ENCODE data around the gene IL17B. TPM values are rescaled to one million over a fixed set of nuclear protein-coding genes. Genes with fewer than 3 reads are reported as not detected.

Gene IL17B
- total RNA-seq, 1 donor: not detected

DNA sequence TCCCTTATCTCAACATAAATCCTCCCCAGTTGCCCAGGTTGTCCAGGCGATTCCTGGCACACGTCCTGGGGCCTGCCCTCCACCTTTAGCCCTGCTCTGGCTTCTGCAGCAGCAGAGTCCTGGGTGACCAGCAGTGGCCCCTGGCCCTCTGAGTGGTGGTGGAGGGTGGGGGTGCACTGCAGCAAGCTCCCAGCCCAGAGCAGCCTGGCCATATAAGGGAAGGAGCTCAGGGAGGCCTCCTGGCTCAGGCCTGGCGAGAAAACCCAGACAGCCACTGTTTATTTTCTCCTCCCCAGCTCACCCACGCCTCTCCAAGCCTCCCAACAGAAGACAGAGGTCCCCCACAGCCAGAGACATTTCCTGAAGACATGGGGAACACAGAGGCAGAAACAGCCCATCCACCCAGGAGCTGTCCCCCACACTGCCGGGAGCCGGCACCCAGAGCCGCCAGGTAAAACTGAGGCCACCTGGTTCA is 44.7 kb upstream of the IL17B start:
- DNase-seq (ENCODE audit: low read depth): no peak
- no peak overlapping the region for H3K4me3 ChIP-seq (ENCODE audit: low read depth, low read length)
- TF ChIP-seq, protein P1, sequence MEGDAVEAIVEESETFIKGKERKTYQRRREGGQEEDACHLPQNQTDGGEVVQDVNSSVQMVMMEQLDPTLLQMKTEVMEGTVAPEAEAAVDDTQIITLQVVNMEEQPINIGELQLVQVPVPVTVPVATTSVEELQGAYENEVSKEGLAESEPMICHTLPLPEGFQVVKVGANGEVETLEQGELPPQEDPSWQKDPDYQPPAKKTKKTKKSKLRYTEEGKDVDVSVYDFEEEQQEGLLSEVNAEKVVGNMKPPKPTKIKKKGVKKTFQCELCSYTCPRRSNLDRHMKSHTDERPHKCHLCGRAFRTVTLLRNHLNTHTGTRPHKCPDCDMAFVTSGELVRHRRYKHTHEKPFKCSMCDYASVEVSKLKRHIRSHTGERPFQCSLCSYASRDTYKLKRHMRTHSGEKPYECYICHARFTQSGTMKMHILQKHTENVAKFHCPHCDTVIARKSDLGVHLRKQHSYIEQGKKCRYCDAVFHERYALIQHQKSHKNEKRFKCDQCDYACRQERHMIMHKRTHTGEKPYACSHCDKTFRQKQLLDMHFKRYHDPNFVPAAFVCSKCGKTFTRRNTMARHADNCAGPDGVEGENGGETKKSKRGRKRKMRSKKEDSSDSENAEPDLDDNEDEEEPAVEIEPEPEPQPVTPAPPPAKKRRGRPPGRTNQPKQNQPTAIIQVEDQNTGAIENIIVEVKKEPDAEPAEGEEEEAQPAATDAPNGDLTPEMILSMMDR (IDR thresholded peaks at IDR 0.05; ENCODE audit: insufficient read depth, low read length): no peak

DNA sequence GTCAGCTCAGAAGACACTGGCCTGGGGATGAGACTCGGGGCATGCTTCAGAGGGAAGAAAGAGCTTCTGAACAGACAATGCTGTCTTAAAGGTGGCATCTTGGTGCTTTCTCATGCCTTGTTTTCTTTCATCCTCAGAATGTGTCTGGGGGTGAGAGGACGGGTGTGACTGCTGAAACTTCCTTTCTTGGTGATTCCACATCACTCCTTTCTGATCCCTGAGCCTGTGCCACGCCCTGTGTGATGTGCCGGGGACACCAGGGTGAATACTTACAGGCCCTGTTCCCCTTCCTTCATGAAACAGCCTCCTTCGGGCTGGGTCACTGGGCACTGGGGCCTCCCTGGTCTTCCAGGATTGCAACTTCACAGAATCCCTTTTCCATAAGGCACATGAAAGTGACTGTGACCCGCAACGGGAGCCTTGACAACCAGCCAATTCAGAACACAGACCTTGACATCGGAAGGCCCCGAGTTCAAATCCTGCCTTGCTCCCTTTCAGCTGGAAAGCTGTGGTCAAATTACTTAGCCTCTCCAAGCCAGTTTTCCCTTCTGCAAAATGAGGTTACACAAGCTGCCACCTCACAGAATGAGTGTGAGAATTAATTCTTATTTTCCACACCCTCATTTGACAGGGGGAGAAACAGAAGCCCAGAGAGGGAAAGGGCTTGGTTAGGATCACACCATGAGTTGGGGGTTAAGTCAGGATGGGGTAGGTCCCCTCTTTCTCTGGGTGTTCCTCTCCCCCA is 44.1 kb upstream of the IL17B start:
- TF ChIP-seq, protein P1 (IDR thresholded peaks at IDR 0.05; ENCODE audit: insufficient read depth, low read length): no peak
- no peak overlapping the region for H3K4me3 ChIP-seq (ENCODE audit: low read depth, low read length)
- no peak for DNase-seq (ENCODE audit: low read depth)

DNA sequence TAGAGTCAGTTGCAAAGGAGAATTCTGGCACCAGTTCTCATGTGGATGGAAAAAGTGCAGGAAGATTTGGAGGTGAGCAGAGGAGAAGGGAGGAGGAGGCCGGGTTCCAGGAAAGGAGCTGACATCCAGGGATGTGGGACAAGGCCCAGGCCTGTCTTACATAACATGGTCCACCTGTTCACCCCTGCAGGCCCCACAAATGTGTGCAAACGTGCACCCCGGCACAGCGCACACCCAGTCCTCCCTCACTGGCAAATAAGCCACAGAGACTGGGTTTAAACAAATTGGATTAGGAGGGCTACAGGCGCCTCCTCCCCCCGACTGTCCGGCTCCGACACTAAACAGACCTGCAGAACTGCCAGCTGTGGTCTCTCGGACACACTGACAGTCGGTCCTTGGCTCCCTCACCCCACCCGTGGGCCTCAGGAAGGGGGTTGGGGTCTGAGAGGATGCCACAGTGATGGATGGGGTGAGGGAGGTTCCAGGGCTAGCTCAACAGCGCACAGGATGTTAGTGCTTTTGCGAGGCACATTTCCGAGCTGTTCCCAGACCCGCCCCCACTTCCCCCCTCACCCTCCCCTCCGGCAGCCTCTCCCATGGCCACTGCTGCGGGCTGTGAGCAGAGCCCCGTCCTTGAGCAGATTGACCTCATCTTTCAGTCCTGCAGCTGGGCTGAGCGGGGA is 43.4 kb upstream of the IL17B start:
- H3K4me3 ChIP-seq (ENCODE audit: low read depth, low read length): no peak overlapping the region
- TF ChIP-seq, protein P1 (IDR thresholded peaks at IDR 0.05; ENCODE audit: insufficient read depth, low read length): no peak
- peak; percentile 82 for DNase-seq (ENCODE audit: low read depth)

DNA sequence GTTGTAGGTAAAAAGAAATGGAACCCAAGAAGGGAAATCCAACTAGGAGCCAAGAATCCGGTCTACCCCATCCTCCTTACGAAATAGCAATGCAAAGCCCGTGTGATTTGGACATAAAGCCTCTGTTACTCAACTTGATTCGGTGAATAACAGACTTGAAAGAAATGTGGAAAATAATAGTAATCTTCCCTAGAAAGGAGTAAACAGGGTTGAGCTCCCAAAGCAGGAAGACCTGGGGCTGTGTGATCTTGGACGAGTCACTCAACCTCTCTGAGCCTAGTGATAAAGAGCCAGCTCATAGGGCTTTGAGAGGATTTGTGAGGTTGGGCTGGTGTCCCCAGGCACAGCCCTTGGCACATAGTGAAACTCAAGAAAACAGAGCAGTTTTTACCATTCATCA is 42.7 kb upstream of the IL17B start:
- no peak overlapping the region for H3K4me3 ChIP-seq (ENCODE audit: low read depth, low read length)
- DNase-seq (ENCODE audit: low read depth): peak; percentile 49
- TF ChIP-seq, protein P1 (IDR thresholded peaks at IDR 0.05; ENCODE audit: insufficient read depth, low read length): no peak

DNA sequence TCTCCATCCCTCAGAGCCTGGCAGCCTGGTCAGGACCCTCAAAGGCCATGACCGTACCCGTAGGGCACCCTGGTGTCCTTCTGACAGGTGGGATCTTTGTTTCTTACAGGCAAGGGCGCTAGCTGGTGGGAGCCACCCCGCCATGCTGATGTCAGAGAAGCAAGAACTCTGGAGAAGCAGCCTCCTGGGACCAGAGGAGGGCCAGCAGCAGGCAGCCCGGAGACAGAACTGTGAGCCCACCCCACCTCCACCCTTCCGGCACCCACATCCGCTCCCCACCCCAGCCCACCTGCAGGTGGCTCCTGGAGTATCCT is 42.2 kb upstream of the IL17B start:
- H3K4me3 ChIP-seq (ENCODE audit: low read depth, low read length): no peak overlapping the region
- TF ChIP-seq, protein P1 (IDR thresholded peaks at IDR 0.05; ENCODE audit: insufficient read depth, low read length): no peak
- no peak for DNase-seq (ENCODE audit: low read depth)

DNA sequence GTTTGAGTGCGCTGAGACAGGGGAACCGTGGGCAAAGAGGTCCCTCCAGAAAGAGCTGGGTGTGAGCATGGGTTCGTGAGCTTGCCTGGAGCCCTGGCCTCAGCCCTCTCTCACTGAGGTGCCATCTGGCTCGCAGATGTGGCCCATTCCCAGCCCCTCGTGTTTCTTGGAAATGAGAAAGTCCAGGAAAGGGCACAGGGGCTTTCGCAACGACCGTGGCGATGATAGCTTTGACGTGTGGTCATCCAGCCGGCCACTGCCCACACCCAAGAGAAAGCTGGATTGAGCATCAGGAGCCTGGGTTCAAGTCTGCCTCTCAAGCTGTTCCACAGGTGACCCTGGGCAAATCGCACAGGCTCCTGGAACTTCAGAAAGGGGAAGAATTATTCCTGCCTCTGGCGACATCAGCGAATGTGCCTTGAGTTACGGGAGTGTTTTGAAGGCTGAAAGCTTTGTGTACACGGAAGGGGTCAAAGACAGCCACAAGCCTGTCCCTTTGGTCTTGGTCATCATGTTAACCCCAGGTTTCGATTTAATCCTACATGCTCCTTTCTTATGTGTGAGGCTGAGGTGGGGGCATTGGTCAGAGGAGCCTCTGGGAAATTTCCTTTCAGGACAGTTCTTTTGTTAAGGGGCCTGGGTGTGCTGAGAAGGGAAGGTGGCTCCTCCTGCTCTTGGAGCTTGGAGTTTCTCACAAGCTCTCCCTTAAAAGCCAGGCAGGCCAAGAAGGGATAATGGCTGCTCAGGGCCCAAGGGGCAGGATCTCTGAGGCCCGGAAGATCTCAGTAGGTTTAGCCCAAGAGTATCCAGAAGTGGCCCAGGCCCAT is 41.7 kb upstream of the IL17B start:
- DNase-seq (ENCODE audit: low read depth): peak; percentile 56
- TF ChIP-seq, protein P1 (IDR thresholded peaks at IDR 0.05; ENCODE audit: insufficient read depth, low read length): no peak
- no peak overlapping the region for H3K4me3 ChIP-seq (ENCODE audit: low read depth, low read length)

Measured in fibroblast of the aortic adventitia (primary cell).